ENCODE measurements around the gene CCDC85A. TPM values are rescaled to one million over a fixed set of nuclear protein-coding genes. Genes with fewer than 3 reads are reported as not detected.

Gene CCDC85A
- total RNA-seq, 1 donor from 2014 or later, result 5.5 TPM

DNA sequence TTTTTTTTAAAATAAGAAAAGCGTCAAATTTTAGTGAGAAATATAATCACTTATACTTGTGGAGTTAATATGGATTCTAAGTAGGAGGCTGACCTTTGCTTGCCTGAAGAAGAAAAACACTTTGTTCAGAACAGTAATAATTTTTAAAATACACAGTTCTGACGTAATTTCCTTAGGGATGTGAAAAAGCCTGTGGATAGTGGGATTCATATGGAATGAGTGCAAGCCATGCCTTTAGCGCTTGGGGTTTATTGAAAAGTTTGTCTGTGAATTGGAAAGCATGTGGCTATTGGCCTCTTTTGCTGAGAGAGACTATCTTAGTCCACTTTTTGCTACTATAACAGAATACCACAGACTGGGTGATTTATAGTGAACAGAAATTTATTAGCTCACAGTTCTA is 151.3 kb downstream of the CCDC85A start:
- intact Hi-C loops (cut with micrococcal nuclease), result no loop called here
- DNase-seq (no peak), ATAC-seq (no peak)

DNA sequence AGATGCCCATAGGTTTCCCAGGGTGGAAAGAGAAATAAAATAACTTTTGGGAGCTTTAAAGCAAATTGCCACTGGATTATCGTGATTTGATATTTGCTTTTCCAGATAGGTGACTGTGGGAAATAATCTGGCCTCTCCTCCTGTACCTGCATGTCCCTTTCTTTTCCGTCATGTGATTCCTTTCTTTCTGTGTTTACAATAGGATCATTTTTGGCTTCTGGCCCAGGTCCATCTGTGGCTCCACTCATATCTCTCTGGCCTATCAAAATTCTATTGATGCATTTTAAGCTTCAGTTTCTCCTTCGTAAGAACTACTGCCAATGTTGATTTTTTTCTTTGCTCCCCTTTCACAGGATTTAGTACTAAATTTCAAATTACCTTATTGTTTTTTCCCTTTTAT is 153.6 kb downstream of the CCDC85A start:
- ATAC-seq (no peak), DNase-seq (no peak)
- intact Hi-C loops (cut with micrococcal nuclease), result no loop called here

DNA sequence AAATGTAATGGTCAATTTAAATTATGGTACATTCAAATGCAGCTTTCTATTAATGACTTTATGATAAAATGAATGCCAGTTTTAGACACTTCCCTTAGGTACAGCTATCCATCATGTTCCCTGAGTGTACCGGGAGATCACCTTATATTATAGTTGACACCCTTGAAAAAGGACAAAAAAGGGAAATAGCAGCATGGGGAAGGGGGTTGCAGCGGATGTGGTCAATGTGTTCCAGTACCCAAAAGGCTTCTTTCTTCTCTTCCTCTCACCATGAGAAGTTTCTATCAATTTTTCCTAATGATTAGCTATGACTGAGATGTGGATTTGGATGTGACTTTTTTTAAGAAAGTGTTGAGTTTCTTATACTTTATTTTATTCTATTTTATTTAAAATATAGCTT is 154.4 kb downstream of the CCDC85A start:
- ATAC-seq, result no peak
- intact Hi-C loops (cut with micrococcal nuclease), result no loop called here
- DNase-seq, result no peak

DNA sequence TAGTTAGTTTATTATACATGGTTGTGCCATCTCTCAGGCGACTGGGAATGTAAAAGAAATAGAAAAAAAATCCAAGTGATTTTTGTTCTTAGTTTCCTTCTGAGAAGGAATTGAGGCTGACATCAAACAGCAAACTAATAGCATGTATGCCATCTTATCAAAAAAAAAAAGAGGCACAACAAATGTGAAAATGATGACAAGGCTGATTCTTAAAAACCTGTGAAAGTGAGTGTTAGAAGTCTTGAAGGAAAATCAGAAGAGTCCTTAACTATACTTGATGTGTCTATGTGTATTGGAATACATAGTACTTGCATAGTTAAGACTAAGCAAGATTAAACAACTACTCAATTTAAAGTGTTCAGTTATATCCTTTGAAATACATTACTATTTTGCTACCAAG is 161.0 kb downstream of the CCDC85A start:
- DNase-seq (no peak), ATAC-seq (no peak)
- intact Hi-C loops (cut with micrococcal nuclease), result no loop called here

DNA sequence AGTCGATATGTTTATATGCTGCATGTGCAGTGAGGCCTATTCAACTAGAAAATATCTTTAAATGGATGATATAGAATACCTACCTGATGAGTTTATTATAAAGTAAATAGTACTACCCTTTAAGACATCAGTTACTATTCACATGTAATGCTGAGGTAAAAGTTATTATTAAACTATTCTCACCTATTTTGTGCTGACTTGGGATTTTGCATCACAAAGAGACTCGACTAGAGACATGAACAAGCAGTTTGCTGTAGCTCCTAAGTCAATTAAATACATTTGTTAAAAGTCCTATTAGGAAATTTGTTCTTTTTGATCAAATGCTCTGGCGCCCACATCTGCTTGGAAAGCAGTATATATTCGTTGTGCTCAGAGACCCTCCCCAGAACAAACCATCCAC is 164.1 kb downstream of the CCDC85A start:
- intact Hi-C loops (cut with micrococcal nuclease), result no loop called here
- no peak for ATAC-seq

DNA sequence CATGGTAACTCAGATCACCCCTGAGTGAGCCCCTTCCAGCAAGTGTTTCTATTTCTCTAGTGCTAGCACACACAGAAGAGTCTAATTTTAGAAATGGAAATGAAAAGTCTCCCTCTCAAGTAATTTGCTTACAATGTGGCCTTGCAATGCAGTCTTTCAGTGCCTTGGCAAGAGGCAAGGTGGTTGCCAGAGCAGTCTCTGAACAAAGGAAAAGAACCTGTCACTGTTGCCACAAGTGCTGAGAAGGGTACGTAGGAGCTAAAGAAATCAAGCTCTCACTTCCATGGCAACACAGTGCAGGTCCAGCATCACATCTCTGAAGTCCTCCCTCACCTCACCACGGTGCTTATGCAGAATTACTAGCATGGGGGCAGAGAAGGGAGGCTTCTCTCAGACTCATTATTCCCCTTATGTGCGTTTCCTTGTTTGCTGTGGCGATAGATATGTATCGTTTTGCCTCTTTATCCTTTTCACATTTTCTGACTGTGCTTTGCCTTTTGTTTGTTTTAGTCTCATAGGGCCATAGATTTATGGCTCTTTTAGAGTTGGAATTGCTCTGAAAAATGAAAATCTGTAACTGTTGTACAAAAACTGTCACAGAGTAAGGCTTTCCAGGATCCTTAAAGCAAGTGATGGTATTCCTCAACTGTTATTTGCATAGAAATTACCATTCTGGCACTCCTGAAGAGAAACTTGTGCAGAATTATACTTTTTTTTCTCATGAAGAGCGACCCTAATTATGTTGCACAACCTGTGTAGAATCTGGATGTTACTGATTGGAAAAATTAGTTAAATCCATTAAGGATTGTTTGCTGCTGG is 164.8 kb downstream of the CCDC85A start:
- DNase-seq (no peak), ATAC-seq (no peak)
- intact Hi-C loops (cut with micrococcal nuclease), result no loop called here

More for the DNA sequence above, 164.1 kb downstream of the CCDC85A start:
- no peak for DNase-seq

DNA sequence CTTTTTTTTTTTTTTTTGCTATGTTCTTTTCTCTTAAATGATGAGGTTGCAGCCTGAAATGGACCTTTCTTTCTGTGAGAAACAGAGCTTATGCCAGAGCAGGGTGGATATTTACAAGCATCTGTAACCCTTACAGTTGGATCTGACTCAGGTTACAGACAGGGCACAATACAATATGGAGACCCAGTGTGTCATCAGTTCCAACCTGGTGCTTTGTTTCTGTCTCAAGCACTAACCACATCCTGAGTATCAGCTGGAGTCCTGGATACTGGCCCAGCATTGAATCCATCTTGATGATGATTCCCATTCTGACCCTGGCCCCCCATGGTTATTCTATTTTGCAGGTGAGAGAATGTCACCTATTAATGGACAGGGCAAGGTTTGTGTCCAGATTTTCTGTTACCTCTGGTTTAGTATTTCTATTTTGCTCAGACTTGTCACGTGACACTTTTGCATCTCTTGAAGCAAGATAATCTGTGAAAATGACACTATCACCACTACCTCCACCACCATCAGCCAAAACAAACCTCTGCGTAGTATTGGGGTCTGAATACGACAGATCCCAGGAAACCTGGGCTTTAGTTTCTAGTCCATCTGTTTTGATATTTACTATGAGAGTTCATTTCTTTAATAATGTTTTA is 174.0 kb downstream of the CCDC85A start:
- ATAC-seq (no peak), DNase-seq (no peak)
- intact Hi-C loops (cut with micrococcal nuclease), result no loop called here

DNA sequence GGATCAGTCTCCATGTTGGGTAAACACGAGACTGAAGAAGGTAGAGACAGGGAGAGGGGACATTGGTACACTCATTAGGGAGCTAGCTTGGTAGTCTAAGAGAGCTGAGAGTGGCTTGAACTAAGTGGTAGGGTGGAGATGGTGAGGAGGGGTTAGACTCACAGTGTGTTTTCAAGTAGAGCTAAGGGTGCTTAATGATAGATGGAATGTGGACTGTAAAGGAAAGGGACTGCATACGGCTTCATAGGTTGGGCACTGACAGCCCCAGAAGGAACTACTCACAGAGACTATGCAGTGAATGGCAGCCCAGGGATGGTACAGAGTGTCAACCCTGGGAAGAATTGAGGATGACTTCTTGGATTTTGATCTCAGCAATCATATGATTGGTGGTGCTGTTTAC is 178.1 kb downstream of the CCDC85A start:
- intact Hi-C loops (cut with micrococcal nuclease), result no loop called here

DNA sequence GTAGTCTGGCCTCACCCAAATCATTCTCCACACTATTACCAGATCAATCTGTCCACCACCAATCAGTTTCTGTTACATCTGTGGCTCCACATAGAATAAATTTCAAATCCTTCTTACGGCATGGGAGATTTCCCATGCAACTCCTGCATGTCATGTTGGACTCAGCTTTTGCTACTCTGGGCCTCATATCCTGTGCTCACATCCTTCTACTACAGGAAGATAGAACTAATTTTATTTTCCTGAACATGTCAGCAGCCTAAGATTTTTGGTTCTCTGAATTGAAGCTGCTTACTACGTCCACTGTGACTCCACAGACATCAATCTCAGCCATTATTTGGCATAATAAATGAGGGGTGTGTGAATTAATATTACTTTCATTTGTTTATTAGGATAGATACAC is 181.1 kb downstream of the CCDC85A start:
- DNase-seq, result no peak
- intact Hi-C loops (cut with micrococcal nuclease), result no loop called here
- ATAC-seq, result no peak

More for the DNA sequence above, 178.1 kb downstream of the CCDC85A start:
- ATAC-seq, result no peak
- no peak for DNase-seq

DNA sequence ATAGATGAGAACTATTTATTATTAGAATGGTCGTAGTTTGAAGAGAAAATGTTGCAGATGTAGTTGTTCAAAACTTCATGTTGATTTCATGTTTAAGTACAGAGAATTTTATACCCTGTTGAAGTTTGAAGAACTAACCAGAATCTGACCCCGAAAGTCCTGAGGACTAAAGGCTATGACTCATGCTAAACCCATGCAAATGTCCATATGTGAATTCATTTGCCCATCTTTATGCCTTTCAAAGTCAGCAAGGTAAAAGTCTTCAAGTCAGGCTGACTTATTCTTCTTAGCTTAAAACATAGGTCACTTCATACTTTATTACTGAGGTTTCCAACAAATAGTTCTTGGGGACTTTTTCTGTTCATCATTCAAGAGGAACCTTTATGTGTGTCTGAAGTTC is 185.5 kb downstream of the CCDC85A start:
- ATAC-seq, result no peak
- intact Hi-C loops (cut with micrococcal nuclease), result no loop called here
- no peak for DNase-seq

DNA sequence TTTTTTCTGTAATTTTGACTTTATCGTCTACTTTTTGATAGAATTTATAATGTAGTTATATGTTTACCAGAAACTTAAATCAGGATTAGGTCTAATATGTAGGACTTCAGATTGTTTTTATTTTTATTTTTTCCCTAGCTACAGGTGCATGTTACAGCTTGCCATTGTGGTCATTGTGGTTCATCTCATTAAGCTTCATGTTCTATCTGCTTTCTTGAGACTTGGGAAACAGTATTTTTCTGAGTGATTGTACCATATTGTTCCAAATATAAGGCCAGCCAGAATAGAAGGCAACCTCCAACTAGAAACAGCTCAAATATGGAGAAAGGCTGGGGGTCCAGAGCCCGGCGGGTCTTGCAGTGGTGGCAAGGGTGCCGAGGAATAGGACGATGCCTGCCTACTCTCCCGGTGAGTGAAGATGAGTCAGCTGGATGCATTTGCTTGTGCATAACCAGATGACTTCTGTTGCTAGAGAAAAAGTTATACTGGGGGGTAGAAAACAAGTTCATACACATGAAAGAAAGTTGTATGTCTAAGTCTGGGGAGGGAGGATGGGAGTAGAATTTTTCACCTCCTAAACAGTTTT is 188.4 kb downstream of the CCDC85A start:
- ATAC-seq, result no peak
- intact Hi-C loops (cut with micrococcal nuclease), result no loop called here
- DNase-seq, result no peak

DNA sequence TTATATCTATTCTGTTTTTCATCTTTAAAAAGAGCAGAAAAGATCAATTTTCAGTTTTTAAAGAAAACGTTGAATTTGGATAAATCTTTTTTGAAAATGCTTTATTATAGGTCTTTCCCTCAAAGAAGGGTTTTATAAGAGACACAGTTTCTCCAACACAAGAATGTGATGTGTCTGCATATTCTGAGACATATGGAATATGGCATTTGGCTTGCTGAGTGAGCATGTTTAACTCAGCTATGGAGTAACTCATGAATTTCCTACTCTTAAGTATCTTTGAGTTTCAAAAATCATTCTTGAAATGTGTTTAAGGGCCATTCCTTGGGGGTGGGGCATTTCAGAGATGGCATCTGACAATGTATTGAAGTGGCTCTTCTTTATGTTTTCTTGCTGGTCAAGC is 191.5 kb downstream of the CCDC85A start:
- intact Hi-C loops (cut with micrococcal nuclease), result no loop called here
- DNase-seq, result no peak
- ATAC-seq, result no peak

DNA sequence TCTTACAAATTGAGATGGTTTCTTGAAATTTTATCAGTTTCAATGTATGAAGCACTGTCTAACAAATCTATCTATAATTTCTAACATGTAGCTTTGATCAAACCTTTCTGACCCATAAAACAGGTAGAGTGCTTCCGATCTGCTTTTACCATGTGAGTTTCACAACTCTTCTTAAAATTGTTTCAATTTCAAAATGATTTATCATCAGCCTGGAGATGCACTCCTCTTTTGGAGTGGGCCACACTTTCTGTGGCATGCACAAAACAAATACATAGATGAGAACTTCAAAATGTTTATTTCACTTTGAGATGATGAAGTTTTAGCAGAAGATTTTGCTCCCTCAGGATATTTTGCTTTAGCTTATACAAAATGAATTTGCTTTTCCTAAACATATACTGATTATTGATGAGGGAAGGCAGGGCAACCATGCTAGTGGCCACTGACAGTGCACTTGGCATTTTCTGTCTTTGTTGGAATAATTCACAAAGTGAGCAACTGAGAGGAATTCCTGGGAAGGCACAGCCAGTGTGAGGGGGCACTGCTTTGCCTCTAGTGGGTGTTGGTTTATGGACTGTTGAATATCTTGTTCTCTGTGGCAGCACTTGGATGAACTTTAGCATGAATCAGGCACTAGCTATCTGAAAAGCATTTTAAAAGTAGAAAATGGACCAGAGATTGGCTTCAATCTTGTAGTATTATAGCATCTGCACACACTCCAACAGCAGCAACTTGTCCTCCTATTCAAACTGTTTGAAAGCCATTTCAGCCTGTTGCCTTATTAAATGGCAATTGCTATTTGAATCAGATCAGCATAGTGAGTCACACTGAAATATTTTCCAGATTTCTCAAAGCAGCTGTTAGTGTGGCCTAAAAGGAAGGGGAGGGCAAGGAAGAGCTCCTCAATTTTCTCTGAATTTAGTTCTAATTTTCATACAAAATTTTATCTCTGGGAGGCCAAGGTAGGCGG is 193.2 kb downstream of the CCDC85A start:
- intact Hi-C loops (cut with micrococcal nuclease), result no loop called here
- no peak for DNase-seq
- no peak for ATAC-seq

DNA sequence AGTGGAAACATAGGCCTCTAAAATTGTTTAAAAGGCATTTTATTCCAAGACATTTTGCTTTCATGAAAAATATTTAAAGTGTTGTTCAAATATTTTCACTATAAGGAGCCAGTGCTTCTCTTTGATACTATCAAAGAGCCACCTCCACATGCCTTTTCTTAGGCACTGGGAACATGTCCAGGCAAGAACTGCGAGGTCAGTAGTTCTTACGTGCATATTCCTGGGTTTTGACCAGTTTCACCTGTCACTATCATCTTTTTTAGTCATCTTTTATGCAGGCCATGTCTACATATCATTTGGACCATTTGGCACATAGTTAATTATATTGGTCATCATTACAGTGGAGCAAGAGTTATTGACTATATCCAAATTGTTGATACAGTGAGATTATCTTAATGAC is 195.3 kb downstream of the CCDC85A start:
- intact Hi-C loops (cut with micrococcal nuclease), result no loop called here
- ATAC-seq (no peak), DNase-seq (no peak)

DNA sequence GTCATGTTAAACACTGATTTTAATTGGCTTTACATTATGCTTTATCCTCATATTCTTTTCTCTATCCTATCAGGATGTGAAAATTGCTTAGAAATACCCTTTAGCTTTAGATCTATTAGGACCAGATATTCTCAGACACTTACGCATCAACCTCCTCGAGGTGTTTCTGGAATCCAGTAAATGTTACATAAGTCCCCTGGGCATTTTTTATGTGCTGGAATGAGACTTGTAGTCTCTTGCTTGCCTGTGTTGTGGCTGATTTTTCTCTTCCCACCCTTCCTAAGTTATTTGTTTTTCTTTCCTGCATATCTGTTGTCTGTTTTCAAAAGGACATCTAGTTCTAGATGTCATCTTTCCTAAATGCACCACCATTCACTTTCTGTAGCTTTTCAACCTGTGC is 197.1 kb downstream of the CCDC85A start:
- intact Hi-C loops (cut with micrococcal nuclease), result no loop called here
- DNase-seq, result no peak
- no peak for ATAC-seq

DNA sequence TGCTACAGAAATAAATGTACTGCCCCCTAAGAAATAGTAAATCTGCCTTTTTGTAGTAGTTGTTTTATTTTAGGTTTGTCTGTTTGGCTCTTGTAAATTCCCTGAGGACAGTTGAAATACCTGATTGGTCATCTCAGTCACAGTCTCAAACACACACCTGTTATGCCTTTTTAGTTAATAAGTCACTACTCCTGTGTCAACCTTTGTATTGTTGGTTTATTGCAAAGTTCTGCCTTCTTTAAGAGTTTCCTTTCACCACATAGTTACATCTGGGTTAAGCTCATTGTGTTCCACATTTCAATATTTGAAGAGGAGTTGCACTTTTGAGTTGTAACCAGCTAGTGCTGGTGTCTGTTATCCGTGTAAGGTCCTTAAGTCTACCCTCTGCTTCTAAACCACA is 198.7 kb downstream of the CCDC85A start:
- intact Hi-C loops (cut with micrococcal nuclease), result no loop called here
- DNase-seq (no peak), ATAC-seq (no peak)

DNA sequence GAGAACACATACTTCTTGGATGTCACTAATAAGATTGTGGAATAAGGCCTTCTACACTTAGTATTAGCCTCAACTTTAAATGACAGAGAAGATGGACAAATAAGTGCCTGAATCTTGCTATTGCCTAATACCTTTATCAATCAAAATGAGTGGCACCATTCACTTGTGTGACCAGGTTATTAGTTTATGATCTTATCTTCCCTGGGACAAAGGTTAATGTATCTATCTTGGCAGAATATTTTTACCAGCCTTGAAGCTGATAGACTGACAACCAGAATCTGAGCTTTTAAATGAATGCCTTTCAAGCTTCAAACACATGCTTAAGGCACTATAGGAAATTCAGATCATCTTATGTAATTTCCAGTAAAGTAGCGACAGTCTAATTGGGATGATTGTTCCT is 202.9 kb downstream of the CCDC85A start:
- DNase-seq (no peak), ATAC-seq (no peak)
- intact Hi-C loops (cut with micrococcal nuclease), result no loop called here

DNA sequence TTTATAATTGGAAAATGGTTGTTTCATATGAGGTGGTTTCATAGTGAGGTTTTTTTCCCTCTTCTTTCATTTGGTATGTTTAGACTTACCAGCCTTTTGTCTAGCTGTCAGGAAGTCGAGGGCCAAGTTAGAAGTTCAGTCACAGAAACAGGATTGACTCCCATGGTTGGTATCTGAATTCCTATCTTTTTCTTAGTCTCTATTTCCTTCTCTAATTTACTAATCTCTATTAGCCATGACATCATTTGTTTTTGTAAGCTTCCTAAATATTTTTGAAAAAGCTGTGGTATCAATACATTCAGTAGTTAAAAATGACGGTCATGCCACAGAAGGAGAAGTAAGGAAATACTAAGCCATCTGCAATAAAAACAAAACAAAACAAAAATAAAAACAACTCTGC is 206.9 kb downstream of the CCDC85A start:
- DNase-seq (no peak), ATAC-seq (no peak)
- intact Hi-C loops (cut with micrococcal nuclease), result no loop called here

DNA sequence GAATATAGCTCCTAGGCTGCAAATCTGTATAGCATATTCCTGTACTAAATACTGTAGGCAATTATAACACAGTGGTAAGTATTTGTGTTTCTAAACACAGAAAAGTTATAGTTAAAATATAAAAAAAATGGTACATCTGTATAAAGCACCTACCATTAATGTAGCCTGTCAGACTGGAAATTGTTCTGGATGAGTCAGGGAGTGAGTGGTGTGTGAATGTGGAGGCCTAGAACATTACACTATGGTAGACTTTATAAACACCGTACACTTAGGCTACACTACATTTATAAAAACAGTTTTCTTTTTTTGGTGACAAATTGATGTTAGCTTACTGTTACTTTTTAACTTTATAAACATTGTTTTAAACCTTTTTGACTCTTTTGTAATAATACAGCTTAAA is 226.3 kb downstream of the CCDC85A start:
- intact Hi-C loops (cut with micrococcal nuclease), result no loop called here
- DNase-seq, result no peak
- ATAC-seq, result no peak

Data from left ventricle myocardium superior (tissue), 1 donor.